Measurements from ENCODE around the gene CYP39A1.

The CYP39A1 gene

DNA sequence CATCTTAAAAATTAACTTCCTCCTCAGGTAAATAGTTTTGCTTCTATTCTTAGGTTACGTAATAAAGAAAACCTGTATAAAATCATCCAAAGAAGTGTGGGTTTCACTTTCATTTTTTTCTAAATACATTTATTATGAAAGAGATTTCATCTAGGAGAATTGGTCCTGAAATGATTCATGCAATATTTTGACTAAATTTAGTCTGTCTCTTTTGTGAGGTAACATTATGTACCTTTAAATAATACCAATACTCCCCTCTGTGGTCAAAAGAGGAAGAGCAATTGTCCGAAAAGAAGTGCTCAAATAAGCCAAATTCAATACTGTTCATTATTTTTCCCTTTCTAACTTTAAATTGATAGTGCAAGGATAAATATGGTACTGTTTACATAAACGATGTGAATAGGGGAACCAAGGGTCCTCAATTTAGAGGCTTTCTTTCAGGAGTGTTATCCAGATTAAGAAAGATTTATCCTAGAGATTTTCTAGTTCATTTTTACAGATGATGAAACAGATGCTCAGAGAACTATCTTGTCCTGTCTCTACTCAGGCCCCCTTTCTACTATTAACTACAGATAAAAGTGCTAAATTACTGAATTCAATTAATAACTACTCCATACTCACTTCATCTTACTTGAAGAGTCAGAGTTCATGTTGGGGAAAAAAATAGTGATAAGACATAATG, 26.2 kb downstream of the CYP39A1 start:
- H3K36me3 ChIP-seq (ENCODE audit: control insufficient read depth, insufficient read depth, low read length, severe bottlenecking) = no peaks in the 10 kb centered on the region
- peaks cover 5% of the 10 kb centered on the region for H3K4me1 ChIP-seq (ENCODE audit: control insufficient read depth, insufficient read depth, low read length)
- H3K27me3 ChIP-seq (replicated peaks; ENCODE audit: control insufficient read depth, insufficient read depth, low read length) = no peaks in the 10 kb centered on the region
- no peak overlapping the region for H3K9ac ChIP-seq (ENCODE audit: low read length)
- peak; percentile 87 for DNase-seq (ENCODE audit: low read depth)
- H3K4me3 ChIP-seq (ENCODE audit: low read length) = no peak overlapping the region
- peaks cover 5% of the 10 kb centered on the region for H3K9me3 ChIP-seq (ENCODE audit: control insufficient read depth, low read length)

DNA sequence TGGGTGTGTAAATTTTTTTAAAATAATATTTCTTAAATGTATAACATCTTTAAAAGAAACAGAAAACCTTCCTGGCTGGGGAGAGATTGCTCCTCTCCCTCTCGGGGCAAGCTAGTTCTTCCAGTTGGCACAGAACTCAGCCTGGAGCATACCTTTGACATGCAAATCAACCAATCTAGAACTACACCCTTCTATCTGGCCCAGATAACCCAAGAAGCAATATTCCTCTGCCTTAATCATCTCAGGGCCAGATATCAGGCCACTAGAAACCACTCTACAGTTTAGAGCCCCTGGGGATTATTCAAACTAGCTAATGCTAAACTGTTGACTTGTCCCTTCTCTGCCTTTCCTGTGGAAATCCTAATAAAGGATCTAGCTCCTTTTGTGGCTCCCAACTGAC, 33.9 kb downstream of the CYP39A1 start:
- no peaks in the 10 kb centered on the region for H3K36me3 ChIP-seq (ENCODE audit: control insufficient read depth, insufficient read depth, low read length, severe bottlenecking)
- H3K9me3 ChIP-seq (ENCODE audit: control insufficient read depth, low read length) = peaks cover 6% of the 10 kb centered on the region
- H3K27me3 ChIP-seq (replicated peaks; ENCODE audit: control insufficient read depth, insufficient read depth, low read length) = no peaks in the 10 kb centered on the region
- H3K4me1 ChIP-seq (ENCODE audit: control insufficient read depth, insufficient read depth, low read length) = no peaks in the 10 kb centered on the region
- no peak overlapping the region for H3K9ac ChIP-seq (ENCODE audit: low read length)
- DNase-seq (ENCODE audit: low read depth) = no peak
- no peak overlapping the region for H3K4me3 ChIP-seq (ENCODE audit: low read length)

DNA sequence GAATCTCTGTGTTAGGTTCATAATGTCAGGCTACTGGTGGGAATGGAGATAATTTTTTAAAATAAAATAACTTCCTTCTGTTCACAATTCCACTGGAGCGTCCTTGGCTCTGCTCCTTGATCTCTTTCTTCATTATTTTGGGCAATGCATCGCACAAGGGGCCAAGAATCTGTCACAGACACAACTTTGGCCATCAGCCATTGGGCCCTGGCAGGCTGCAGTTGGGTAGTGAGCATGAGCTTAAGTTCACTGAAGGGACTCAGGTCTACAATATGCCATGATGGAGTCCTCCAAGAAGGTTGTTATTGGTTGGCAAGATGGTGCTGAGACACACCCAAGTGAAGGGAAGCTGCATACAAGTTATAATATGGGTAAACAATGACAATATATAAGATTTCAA, 40.0 kb downstream of the CYP39A1 start:
- no peak for DNase-seq (ENCODE audit: low read depth)

DNA sequence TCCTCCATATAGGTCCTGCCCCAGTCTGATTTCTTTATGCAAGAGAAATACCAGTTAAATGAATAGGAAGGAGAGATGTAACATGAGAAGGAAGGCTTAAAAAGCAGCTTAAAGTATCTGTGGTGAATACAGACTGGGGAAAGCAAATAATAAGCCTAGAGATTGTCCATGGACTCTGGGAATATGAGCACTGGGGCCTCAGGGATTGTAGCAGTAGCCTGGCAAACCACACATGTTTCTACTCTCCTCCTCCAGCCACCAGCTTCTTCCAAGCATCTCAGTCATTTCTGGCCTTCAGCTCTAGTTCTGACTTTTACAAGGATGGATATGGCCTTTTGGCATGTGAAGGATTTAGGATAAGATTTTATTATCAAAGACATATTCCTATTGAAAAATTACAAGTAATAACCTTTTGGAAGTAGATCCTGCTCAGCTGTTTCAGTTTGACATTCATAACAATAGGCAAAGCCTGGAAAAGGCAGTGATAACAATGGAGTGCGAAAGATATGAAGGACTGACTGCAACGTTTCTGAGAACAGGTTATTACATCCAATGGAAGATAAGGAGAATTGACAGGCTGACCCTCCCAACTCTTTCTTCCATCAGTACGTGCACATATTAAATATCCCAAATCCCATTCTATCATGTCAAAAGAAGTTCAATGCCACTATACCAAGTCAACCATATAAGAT, 41.6 kb downstream of the CYP39A1 start:
- H3K4me1 ChIP-seq (ENCODE audit: control insufficient read depth, insufficient read depth, low read length) = no peaks in the 10 kb centered on the region
- H3K9me3 ChIP-seq (ENCODE audit: control insufficient read depth, low read length) = no peaks in the 10 kb centered on the region
- H3K36me3 ChIP-seq (ENCODE audit: control insufficient read depth, insufficient read depth, low read length, severe bottlenecking) = no peaks in the 10 kb centered on the region
- DNase-seq (ENCODE audit: low read depth) = peak; percentile 67
- no peak overlapping the region for H3K9ac ChIP-seq (ENCODE audit: low read length)
- H3K27me3 ChIP-seq (replicated peaks; ENCODE audit: control insufficient read depth, insufficient read depth, low read length) = no peaks in the 10 kb centered on the region
- no peak overlapping the region for H3K4me3 ChIP-seq (ENCODE audit: low read length)

More for the DNA sequence above, 40.0 kb downstream of the CYP39A1 start:
- no peaks in the 10 kb centered on the region for H3K9me3 ChIP-seq (ENCODE audit: control insufficient read depth, low read length)
- no peaks in the 10 kb centered on the region for H3K4me1 ChIP-seq (ENCODE audit: control insufficient read depth, insufficient read depth, low read length)
- no peak overlapping the region for H3K9ac ChIP-seq (ENCODE audit: low read length)
- H3K27me3 ChIP-seq (replicated peaks; ENCODE audit: control insufficient read depth, insufficient read depth, low read length) = no peaks in the 10 kb centered on the region
- no peaks in the 10 kb centered on the region for H3K36me3 ChIP-seq (ENCODE audit: control insufficient read depth, insufficient read depth, low read length, severe bottlenecking)
- H3K4me3 ChIP-seq (ENCODE audit: low read length) = no peak overlapping the region

DNA sequence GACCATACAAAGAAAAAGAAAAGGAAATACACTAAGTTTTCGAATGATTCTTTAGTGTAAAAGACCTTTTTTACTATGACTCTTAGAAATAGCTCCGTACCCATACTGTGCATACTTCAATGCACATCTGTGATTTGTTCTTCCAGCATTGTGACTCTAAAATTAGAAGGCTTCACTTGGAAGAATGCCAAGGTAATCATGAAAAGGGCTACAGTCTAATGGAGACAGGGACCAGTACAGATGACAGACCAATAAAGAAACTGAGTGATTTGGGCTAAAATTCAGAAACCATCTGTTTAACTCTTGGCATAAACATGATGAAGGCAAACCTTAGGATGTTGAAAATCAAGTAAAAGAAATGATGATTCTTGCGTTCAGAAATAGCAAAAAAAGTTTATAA, 46.3 kb downstream of the CYP39A1 start:
- Histone ChIP-seq H3K9me3 (ENCODE audit: control insufficient read depth, low read length) (no peaks in the 10 kb centered on the region), H3K4me1 (ENCODE audit: control insufficient read depth, insufficient read depth, low read length) (no peaks in the 10 kb centered on the region), H3K4me3 (ENCODE audit: low read length) (no peak overlapping the region), H3K9ac (ENCODE audit: low read length) (no peak overlapping the region), H3K27me3 (replicated peaks; ENCODE audit: control insufficient read depth, insufficient read depth, low read length) (no peaks in the 10 kb centered on the region), H3K36me3 (ENCODE audit: control insufficient read depth, insufficient read depth, low read length, severe bottlenecking) (no peaks in the 10 kb centered on the region)
- no peak for DNase-seq (ENCODE audit: low read depth)

DNA sequence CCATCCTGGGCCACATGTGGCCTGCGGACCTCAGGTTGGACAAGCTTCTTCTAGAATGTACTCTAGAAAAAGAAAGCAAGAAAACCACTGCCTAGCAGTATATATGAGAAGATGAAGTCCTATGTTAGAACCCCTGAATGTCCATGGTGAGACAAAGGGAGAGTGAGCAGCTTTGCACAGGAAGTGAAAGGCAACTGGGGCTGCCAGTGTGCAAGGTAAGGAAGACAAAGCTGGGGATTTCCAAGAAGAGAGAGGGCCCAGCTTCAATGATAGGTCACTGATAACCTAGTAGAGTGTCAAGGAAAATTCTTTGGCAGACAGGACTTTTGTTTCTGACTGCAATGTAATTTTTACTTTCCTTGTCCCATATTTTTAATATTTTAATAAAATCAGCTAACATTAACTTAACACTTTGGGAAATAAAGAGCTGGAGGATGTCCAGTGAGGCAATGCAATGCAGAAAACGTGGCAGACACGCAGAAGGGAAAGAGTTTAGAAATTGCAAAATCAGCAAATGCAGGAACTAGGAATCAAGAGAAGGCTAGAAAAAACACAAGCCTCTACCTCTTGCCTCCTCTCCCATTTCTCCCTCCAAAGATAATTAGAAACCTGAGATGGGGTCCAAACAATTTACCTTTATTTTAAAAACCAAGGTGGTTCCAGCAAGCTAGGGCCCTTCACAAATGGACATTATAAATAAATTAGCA, 47.4 kb downstream of the CYP39A1 start:
- Histone ChIP-seq H3K4me1 (ENCODE audit: control insufficient read depth, insufficient read depth, low read length) (no peaks in the 10 kb centered on the region), H3K27me3 (replicated peaks; ENCODE audit: control insufficient read depth, insufficient read depth, low read length) (no peaks in the 10 kb centered on the region), H3K9me3 (ENCODE audit: control insufficient read depth, low read length) (no peaks in the 10 kb centered on the region), H3K9ac (ENCODE audit: low read length) (no peak overlapping the region), H3K36me3 (ENCODE audit: control insufficient read depth, insufficient read depth, low read length, severe bottlenecking) (no peaks in the 10 kb centered on the region), H3K4me3 (ENCODE audit: low read length) (no peak overlapping the region)
- no peak for DNase-seq (ENCODE audit: low read depth)

DNA sequence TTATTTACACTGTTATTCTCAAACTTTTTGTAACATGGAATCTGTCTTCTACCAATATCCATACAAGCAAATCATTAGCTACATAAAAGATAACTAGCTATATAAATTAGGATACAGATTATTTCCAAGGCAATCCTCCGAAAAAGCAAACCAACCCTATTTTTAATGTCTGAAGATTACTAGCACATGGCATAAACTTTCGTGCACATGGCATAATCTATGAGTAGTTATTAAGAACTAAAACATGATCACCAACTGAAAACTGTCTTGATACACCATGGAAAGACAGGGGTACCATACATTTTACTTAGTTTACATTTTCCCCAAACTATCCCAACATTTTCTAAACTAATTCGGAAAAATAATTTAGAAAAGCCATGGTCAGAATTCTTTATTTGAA, 54.4 kb downstream of the CYP39A1 start:
- H3K27me3 ChIP-seq (replicated peaks; ENCODE audit: control insufficient read depth, insufficient read depth, low read length) = no peaks in the 10 kb centered on the region
- peaks cover 5% of the 10 kb centered on the region for H3K9me3 ChIP-seq (ENCODE audit: control insufficient read depth, low read length)
- H3K36me3 ChIP-seq (ENCODE audit: control insufficient read depth, insufficient read depth, low read length, severe bottlenecking) = no peaks in the 10 kb centered on the region
- H3K4me1 ChIP-seq (ENCODE audit: control insufficient read depth, insufficient read depth, low read length) = no peaks in the 10 kb centered on the region
- H3K9ac ChIP-seq (ENCODE audit: low read length) = no peak overlapping the region
- DNase-seq (ENCODE audit: low read depth) = no peak
- no peak overlapping the region for H3K4me3 ChIP-seq (ENCODE audit: low read length)

DNA sequence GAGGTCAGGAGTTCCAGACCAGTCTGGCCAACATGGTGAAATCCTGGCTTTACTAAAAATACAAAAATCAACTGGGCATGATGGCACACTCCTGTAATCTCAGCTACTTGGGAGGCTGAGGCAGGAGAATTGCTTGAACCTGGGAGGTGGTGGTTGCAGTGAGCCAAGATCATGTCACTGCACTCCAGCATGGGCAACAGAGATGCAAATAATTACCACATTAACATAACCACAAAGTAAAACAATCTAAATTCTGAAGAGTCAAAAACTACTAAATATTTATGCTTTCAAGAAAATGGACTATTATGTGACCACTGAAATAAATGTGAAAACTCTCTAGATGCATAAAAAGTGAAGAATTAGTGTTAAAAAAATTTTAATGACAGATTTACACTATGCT, 59.9 kb downstream of the CYP39A1 start:
- Histone ChIP-seq H3K27me3 (replicated peaks; ENCODE audit: control insufficient read depth, insufficient read depth, low read length) (no peaks in the 10 kb centered on the region), H3K9ac (ENCODE audit: low read length) (no peak overlapping the region), H3K4me1 (ENCODE audit: control insufficient read depth, insufficient read depth, low read length) (peaks cover 5% of the 10 kb centered on the region), H3K9me3 (ENCODE audit: control insufficient read depth, low read length) (peaks cover 5% of the 10 kb centered on the region), H3K36me3 (ENCODE audit: control insufficient read depth, insufficient read depth, low read length, severe bottlenecking) (no peaks in the 10 kb centered on the region), H3K4me3 (ENCODE audit: low read length) (no peak overlapping the region)
- DNase-seq (ENCODE audit: low read depth) = no peak

DNA sequence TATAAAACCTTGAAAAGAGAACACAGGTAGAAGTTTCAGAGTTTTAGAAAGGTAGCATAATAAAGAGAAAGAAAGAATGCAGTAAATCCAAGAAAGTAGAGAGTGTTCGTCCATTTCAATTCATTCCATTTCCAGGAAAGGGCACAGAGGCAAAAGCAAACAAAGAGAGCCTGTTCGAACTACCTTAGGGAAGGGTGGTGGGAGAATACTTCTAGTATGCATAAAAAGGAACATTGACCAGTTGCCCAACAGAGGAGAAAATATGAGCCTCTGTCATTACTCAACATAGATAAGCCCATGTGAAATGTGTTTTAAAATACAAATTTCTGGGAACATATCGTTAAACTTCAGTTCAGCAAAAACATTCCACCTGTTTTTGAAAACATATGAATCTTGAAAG, 60.6 kb downstream of the CYP39A1 start:
- no peaks in the 10 kb centered on the region for H3K36me3 ChIP-seq (ENCODE audit: control insufficient read depth, insufficient read depth, low read length, severe bottlenecking)
- H3K4me1 ChIP-seq (ENCODE audit: control insufficient read depth, insufficient read depth, low read length) = peaks cover 5% of the 10 kb centered on the region
- no peaks in the 10 kb centered on the region for H3K27me3 ChIP-seq (replicated peaks; ENCODE audit: control insufficient read depth, insufficient read depth, low read length)
- no peak overlapping the region for H3K4me3 ChIP-seq (ENCODE audit: low read length)
- DNase-seq (ENCODE audit: low read depth) = no peak
- no peak overlapping the region for H3K9ac ChIP-seq (ENCODE audit: low read length)
- peaks cover 5% of the 10 kb centered on the region for H3K9me3 ChIP-seq (ENCODE audit: control insufficient read depth, low read length)

DNA sequence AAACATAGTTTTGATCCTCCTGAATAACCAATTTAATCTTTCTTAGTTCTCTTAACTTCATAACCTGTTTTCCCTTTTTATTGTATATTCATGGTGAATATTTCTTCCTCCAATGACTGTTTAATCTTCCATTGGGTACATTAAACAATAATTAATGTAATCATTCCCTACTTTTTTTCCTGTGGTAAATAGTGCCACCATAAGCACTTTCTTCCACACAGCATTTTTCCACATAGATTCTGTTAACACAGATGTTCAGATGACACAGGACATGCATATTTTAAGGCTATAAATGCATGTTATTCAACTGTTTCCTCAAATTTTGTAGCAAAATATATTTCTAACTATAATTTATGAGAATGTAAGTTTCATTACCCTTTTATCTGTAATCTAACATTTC, 61.9 kb downstream of the CYP39A1 start:
- H3K36me3 ChIP-seq (ENCODE audit: control insufficient read depth, insufficient read depth, low read length, severe bottlenecking) = no peaks in the 10 kb centered on the region
- H3K27me3 ChIP-seq (replicated peaks; ENCODE audit: control insufficient read depth, insufficient read depth, low read length) = no peaks in the 10 kb centered on the region
- H3K9me3 ChIP-seq (ENCODE audit: control insufficient read depth, low read length) = peaks cover 5% of the 10 kb centered on the region
- H3K4me3 ChIP-seq (ENCODE audit: low read length) = no peak overlapping the region
- H3K4me1 ChIP-seq (ENCODE audit: control insufficient read depth, insufficient read depth, low read length) = peaks cover 5% of the 10 kb centered on the region
- no peak for DNase-seq (ENCODE audit: low read depth)
- H3K9ac ChIP-seq (ENCODE audit: low read length) = no peak overlapping the region

DNA sequence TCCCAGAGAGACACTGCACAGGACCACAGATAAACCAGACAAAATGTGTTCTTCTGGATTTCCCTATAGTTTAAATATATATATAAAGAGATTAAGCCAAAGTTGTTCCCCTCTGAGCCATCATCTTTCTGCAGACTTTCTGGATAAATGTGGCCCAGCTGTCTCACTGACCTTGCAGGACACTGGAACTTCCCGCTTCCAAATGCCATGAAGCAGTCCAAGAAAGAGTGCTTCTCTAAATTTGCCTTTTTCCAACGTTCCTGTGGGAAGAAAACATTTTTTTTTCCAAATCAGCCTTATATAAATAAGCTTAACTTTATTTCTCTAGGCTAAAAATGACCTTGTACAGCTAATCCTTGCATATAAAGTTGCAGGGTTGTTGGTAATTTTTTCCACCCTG, 65.7 kb downstream of the CYP39A1 start:
- no peaks in the 10 kb centered on the region for H3K36me3 ChIP-seq (ENCODE audit: control insufficient read depth, insufficient read depth, low read length, severe bottlenecking)
- peak; percentile 16 for DNase-seq (ENCODE audit: low read depth)
- H3K4me3 ChIP-seq (ENCODE audit: low read length) = no peak overlapping the region
- H3K9ac ChIP-seq (ENCODE audit: low read length) = no peak overlapping the region
- peaks cover 14% of the 10 kb centered on the region for H3K4me1 ChIP-seq (ENCODE audit: control insufficient read depth, insufficient read depth, low read length)
- no peaks in the 10 kb centered on the region for H3K9me3 ChIP-seq (ENCODE audit: control insufficient read depth, low read length)
- no peaks in the 10 kb centered on the region for H3K27me3 ChIP-seq (replicated peaks; ENCODE audit: control insufficient read depth, insufficient read depth, low read length)
